C4-2B (cell line): ENCODE data around the gene FEV.

Source experiments
- CTCF ChIP-seq: fragments of 450-650 bp; conservative IDR thresholded peaks from 2 replicates; pipeline ENCODE4 v1.5.1; 2017; ENCODE audit warnings: mild to moderate bottlenecking
- ZFX ChIP-seq: fragments of 450-650 bp; IDR thresholded peaks from 2 replicates; pipeline ENCODE4 v1.6.1; 2017

DNA sequence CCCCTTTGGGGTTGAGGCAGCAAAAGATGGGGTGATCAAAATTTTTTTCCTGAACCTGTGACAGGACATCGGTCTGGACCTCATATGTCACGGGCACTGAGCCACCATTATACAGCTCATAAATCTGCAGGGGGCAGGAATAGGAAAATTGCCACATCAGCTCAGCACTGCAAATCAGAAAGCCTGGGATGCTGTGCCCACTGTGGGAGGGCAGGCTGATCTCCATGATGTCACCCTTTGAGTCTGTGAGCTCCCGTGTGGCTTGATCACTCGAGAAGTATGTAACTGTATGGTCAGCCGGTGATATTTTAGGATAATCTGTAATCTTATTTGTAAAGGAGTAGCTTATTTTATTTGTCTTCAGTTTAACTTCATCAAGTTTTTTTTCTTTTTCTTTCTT, 25.9 kb upstream of the FEV start:
- no peak for TF ChIP-seq CTCF
- TF ChIP-seq ZFX = no peak
